GM18511 (cell line): ENCODE results near the gene MTMR8.
"Not testable (repeated sequence)": the region's sequence is repeated elsewhere in the genome, so short reads cannot be mapped to it uniquely, and the experiment has no call there.

Source experiments
- ATAC-seq: cut with Tn5 transposase; IDR thresholded peaks from one replicate; pipeline ENCODE4 v1.9.1; 2021; ENCODE audit warnings: mild to moderate bottlenecking, moderate library complexity; ENCODE audit not compliant: unreplicated experiment

Gene MTMR8

DNA sequence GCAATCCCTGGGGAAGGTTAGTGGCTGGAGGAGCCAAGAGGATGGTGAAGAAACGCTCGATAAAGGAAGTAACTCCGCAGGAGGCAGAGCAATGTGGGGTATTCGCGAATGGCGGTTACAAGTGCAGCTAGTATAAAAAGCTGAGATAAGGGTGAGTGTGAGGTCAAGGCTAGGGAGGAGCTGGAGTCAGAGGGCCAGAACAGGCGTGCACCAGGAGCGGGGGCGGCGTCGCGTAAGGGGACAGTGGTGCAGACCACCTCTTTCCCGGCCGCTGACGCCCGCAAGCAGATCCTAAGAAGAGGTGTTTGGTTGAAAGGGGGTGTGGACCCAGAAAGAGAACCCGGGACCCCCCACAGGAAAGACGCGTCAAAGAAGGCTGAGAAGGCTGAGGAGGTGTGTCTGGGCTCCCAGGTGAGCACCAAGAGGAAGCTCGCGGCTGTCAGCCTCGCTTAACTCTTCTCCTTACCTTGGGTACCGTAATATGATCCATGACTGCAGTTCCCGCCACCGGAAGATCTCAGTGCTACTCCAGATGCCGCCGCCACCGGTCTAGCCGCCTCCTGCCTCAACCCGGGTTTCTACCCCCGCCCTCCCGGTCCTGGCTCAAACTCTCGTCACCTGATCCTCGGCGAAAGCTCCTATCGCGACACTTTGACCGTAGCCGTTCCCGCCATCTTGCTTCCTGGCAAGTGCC is at the start of gene MTMR8:
TSS of gene MTMR8 (minus strand) at position 579 of the 694 bp plus-strand sequence. CDS start at position 490, 89 bp downstream.
- ATAC-seq, result peak; percentile 94

DNA sequence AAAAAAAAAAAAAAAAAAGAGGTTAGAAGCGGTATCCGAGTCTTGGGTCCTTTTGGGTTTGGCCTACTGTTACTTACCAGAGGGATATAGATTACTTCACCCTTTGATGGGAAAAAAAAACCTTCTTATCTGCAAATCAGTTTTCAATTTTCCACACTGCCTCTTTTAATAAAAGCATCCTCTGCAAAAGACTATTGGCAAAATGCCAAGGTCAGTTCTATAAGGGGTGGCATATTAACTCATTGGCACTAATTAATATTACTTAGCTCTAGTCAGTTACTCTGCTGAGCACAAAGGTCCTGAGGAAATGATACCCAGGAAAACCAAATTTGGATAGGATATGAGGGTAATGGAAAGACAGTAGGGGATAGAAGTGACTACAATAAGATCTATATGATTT is 44.3 kb upstream of the MTMR8 start:
- no peak for ATAC-seq

DNA sequence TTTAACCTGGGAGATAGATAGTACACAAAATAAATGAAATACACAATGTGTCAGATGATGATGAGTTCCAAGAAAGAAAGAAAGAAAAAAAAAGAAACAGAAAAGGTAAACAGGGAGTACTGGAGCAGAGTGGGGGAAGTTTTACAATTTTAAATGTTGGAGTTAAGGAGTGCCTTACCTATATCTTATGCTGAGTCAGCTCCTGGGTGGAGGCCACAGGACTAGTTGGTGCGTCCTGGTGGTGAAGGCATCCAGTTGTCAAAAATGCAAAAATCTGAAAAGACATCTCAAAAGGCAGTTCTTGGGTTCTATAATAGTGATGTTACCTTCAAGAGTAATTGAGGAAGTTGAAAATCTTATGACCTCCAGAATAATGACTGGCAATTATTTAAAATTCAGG is 42.4 kb upstream of the MTMR8 start:
- no peak for ATAC-seq

DNA sequence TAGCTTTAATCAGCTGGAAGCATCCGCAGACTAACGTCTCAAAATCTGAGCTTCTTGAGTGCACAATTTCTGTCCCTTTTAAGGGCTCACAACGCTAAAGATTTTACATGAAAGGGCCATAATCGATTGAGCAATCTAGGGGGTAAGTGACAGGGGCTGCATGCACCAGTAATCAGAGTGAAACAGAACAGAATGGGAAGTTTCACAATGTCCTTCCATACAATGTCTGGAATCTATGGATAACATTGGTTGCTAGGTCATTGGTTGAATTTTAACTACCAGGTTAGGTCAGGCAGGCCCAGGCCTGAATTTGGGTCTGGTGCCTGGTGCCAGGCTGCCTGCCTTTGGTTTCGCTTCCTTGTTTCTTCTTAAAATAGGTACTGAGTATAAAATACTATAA is 42.0 kb upstream of the MTMR8 start:
- ATAC-seq, result no peak

DNA sequence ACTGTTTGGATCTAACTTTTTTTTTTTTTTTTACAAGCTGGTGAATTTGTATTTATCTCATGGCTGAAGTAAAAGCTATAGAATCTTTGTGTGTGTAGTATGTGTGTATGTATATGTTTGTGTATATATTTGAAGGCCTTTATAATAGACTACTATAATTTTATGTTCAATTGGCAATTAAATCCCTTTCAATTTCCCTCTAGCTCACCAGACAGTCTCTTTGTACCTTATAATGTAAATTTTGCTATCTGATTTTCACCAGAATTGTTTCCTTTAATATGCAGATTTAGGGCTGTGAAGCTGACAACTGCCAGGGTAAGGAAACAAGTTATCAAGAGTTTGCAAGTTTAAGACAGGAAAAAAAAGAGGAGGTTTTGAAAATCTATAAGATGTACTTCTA is 33.1 kb upstream of the MTMR8 start:
- no peak for ATAC-seq

DNA sequence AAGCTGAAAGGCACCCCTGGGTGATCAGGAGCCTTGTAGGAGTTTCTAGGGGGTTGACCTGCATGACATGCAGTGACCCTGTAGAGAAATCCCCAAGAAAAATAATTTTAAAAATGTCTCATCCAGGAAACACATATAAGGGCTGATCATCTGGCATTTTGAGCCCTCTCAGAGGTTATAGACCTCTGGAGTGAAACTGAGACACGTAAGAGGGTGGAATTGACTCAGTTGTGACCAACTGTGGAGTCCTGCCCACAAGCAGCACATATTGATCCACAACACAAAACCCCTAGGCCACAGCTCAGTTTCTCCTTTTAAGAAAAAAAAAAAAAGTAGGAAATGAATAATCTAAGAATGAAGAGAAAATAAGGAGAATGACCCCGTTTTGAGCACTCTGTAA is 32.5 kb upstream of the MTMR8 start:
- peak; percentile 92 for ATAC-seq

DNA sequence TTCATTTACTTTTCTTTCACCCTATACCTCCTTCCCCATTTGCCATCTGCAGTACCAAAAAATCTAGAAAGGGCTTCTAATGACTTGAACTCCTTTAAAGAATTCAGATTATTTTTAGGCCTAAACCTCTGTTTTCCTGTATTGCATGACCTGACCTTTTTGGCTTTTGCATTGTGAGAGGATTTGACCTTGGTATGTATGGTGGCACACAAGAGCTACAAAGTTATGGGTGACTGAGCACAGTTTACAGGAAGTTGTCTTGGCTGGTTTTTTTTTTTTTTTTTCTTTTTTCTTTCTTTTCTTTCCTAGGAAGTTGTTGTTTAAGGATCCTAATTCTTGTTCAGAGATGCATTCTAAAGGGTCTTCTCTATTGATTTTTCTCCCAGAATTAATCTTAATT is 32.0 kb upstream of the MTMR8 start:
- peak; percentile 74 for ATAC-seq

DNA sequence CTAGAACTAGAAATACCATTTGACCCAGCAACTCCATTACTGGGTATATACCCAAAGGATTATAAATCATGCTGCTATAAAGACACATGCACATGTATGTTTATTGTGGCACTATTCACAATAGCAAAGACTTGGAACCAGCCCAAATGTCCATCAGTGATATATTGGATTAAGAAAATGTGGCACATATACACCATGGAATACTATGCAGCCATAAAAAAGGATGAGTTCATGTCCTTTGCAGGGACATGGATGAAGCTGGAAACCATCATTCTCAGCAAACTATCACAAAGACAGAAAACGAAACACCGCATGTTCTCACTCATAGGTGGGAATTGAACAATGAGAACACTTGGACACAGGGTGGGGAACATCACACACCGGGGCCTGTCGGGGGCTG is 14.5 kb upstream of the MTMR8 start:
- ATAC-seq, result not testable (repeated sequence)

DNA sequence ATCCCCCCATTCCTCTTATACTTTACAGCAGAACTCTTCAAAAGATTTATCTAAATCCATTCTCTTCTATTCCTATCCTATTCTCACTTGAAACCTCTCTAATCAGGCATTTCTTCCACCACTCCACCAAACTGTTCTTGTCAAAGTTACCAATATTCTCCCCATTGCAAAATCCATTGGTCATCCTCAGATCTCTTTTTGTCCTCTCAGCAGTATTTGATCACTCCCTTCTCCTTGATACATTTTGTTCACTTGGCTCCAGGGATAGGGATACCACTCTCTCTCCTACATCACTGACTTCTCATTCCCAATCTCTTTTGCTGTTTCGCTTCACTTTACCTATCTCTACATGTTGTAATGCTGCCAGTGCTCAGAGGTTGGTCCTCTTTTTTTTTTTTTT is 2.8 kb upstream of the MTMR8 start:
- ATAC-seq, result no peak

DNA sequence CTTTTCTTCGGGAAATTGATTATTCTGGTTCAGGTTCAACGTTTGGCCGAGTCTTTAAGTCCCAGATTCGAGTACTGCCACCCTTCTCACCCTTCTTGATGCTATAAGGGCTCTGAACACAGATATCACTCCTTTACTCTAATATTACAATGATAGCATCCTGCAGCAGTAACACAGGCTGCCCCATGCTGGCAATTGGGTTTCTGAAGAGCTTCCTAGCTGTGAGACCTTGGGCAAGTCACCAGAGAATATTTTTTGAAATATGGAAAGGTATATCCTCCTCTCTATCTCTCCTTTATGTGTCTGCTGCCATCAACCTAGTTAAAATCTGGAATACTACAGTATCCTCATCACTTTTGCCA is 297 bp upstream of the MTMR8 start:
- peak; percentile 27 for ATAC-seq

DNA sequence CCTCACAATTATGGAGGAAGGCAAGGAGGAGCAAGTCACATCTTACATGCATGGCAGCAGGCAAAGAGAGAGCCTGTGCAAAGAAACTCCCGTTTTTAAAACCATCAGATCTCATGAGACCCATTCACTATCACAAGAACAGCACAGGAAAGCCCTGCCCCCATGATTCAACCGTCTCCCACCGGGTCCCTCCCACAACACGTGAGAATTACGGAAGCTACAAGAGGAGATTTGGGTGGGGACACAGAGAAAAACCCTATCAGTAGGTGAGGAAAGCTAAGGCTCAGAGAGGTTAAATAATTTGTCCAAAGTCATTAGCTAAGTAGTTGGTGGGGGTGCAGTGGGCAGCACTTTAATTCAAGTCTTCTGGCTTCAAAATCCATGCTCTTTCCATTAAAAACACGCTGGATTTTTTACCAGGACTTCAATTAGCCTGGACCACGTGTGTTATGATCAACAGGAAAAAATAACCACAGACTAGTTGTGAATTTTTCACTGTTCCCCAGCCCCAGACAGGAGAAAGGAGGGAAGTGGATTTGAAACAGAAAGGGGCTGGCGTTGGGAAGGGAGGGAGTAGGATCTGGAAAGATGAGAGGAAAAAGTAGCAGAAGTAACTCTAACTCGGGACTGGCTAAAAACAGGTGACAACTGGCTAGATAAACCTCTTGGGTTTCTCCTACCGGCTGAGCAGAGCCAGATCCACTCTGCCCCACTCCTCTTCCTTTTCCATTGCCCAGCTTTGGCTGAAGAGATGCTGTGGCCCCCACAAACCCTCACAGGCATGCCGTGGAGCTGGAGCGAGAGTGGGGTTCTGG is 986 bp downstream of the MTMR8 start:
- peak; percentile 36 for ATAC-seq

DNA sequence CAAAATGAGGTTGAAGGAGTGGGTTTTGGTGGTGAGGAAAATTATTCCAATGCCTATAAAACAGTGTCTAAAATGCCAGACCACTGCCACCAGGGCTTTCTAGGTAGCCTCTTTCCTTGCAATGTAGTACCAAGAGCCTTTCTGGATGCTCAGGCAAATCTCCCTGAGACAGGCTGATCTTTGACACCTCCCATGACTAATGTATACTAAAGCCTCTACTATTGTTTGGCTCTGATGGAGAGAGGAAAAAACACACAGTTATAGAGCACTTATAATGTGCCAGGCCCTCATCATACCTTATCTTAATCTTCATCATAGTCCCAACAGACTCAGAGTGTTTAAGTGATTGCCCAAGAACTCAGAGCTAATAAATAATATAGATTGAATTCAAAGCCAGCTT is 5.8 kb downstream of the MTMR8 start:
- no peak for ATAC-seq

DNA sequence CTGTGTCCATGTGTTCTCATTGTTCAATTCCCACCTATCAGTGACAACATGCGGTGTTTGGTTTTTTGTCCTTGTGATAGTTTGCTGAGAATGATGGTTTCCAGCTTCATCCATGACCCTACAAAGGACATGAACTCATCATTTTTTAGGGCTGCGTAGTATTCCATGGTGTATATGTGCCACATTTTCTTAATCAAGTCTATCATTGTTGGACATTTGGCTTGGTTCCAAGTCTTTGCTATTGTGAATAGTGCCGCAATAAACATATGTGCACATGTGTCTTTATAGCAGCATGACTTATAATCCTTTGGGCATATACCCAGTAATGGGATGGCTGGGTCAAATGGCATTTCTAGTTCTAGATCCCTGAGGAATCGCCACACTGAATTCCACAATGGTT is 14.5 kb downstream of the MTMR8 start:
- not testable (repeated sequence) for ATAC-seq

DNA sequence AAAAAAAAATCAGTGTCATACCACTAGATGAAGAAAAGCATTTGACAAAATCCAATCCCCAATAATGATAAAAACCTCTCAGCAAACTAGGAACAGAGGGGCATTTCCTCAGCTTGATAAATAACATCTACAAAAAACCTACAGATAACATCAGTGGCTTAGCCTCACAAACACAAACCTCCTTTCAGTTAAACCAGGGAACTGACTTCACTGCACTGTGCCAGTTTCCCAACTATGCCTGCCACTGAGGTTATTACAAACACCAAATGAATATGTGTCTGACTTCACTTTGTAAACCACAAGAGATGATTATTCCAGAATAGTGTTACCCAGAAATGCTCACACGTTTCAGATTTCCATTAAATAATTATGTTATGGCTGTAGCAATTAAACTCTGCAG is 15.3 kb downstream of the MTMR8 start:
- ATAC-seq, result no peak

DNA sequence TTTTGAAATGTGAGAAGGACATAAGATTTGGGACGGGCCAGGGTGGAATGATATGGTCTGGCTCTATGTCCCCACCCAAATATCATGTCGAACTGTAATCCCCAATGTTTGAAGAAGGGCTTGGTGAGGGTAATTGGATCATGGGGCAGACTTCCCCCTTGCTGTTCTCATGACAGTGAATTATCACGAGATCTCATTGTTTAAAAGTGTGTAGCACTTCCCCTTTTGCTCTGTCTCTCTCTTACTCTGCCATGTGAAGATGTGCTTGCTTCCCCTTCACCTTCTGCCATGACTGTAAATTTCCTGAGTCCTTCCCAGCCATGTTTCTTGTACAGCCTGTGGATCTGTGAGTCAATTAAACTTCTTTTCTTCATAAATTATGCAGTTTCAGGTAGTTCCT is 17.5 kb downstream of the MTMR8 start:
- no peak for ATAC-seq

DNA sequence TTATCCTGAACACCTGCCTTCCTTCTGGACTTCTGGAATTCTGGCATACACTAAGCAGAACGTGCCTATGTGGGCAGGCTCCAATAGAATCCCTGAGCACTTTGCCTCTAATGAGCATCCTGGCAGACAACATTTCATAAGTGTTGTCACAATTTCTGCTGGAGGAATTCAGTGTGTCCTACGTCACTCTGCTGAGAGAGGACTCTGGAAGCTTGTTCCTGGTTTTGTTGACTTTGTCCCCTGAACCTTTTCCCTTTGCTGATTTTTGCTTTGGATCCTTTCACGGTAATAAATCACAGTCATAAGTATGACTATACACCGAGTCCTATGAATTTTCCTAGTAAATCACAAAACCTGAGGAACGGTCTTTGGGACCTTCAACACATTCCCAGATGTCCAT is 43.2 kb downstream of the MTMR8 start:
- no peak for ATAC-seq

DNA sequence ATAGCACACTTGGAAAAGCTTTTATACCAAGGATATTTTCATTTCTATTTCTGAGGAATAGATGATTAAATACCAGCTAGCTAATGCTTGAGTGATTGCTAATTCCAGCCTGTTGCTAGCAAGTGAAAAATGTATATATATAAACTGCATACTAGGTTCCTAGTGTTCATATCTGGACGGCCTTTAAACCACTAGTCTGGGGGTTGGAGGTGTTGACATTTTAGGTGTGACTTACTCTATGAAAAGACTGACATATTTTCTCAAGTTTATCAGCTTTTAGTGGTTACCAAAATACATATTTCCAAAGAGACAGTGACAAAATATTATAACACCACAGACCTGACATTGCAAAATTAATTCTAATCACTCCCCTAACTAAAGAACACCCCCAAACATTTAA is 44.7 kb downstream of the MTMR8 start:
- ATAC-seq, result no peak

DNA sequence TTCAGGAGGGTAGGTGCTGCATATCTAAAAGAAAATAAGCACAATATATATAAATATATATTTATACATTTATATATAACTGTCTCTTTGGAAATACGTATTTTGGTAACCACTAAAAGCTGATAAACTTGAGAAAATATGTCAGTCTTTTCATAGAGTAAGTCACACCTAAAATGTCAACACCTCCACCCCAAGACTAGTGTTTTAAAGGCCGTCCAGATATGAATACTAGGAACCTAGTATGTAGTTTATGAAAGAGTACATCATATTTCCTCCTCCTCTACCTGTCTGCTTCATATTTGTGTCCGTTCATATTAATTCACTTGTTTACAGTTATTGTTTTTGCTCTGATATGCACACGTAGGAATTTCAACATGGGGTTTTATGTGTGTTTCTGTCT is 45.2 kb downstream of the MTMR8 start:
- ATAC-seq, result no peak

DNA sequence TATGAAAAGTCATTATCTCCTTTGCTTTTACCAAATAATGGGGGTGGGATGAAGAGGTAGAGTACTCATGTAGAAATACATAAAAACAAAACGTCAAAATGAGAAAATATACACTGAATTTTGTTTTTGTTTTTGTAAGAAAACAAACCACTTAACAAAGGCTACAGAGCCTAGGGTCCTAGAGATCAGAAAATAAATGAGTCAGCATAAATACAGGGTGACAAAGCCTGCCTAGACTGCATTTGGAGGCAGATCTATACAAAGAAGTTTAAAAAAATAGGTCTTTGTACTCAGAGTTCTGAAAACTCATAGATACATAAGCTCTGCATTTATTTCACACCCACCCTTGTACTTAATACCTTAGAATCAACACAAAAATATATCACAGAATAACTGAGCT is 52.4 kb downstream of the MTMR8 start:
- ATAC-seq, result no peak

DNA sequence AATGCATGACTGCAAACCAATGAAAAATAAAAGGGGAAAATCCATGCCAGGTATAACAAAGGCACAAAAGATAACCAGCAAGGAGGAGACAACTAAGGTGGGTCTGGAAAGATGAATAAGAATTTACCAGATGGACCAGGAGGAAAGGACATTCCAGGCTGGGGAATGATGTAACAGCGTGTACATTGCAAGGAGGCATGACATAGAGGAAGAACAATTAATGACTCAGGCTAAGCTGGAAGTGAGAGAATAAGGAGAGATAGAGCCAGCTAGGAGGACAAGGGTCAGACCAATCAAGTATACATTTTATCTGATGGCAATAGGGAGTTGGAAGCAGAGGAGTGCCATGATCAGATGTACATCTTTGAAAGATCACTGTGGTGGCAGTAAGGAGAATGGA is 57.0 kb downstream of the MTMR8 start:
- ATAC-seq, result no peak

DNA sequence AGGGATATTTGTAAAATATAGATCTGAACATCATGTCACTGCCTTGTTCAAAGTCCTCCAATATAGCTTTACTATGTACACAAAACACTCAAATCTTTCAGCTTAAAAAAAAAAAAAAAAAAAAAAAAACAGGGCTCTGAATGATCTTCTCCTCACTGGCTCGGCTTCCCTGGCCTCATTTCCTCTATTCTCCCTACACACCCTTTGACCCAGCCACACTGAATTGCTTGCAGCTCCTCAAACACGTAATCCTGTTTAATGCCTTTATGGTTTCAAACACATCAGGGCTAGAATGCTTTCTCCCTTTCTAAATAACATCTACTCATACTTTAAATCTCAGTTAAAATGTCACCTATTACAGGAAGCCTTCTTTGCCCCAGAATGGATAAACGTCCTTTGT is 60.8 kb downstream of the MTMR8 start:
- no peak for ATAC-seq

DNA sequence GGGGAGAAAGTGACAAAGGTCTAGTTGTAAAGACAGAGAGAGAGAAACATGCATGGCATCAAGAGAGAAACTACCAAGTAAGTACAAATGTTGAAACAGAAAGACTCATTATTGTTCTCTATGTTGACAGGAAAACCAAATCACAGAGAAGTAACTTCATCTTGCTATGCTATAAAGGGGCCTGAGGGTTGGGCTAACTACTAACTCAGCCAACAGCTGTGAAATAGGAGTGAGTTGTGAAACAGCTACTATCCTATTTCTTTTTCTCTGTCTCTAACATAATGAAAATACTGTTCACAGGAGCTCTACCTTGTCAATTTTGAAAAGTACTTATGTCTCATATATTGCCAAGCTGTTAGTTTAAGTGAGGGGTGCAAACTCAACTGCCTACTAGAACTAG is 65.0 kb downstream of the MTMR8 start:
- no peak for ATAC-seq

DNA sequence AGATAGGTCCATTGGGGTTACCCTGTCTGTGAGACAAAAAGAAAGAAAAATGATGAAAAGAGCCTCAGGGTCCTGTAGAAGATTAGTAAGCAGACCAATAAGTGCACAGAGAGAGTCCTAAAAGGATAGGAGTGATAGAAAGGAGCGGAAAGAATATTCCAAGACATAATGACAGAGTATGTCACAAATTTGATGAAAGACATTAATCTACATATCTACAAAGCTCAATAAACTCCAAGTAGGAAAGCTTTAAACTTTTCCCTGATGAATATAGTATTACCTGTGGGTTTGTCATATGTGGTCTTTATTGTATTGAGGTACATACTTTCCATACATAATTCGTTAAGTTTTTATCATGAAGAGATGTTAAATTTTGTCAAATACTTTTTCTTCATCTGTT is 73.7 kb downstream of the MTMR8 start:
- ATAC-seq, result no peak
